ENCODE results near the gene EFHD1.

EFHD1 gene

GRCh38 chr2:232731470-232731869, 98.1 kb downstream of the EFHD1 start:
- DNase-seq (ENCODE audit: low spot score) = no peak
- TF ChIP-seq, protein P1, sequence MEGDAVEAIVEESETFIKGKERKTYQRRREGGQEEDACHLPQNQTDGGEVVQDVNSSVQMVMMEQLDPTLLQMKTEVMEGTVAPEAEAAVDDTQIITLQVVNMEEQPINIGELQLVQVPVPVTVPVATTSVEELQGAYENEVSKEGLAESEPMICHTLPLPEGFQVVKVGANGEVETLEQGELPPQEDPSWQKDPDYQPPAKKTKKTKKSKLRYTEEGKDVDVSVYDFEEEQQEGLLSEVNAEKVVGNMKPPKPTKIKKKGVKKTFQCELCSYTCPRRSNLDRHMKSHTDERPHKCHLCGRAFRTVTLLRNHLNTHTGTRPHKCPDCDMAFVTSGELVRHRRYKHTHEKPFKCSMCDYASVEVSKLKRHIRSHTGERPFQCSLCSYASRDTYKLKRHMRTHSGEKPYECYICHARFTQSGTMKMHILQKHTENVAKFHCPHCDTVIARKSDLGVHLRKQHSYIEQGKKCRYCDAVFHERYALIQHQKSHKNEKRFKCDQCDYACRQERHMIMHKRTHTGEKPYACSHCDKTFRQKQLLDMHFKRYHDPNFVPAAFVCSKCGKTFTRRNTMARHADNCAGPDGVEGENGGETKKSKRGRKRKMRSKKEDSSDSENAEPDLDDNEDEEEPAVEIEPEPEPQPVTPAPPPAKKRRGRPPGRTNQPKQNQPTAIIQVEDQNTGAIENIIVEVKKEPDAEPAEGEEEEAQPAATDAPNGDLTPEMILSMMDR (IDR thresholded peaks at IDR 0.05; ENCODE audit: extremely low read depth, insufficient read depth, missing control alignments) = no peak
- in situ Hi-C loops (cut with MboI; ENCODE audit: low pct_unique_long_range_greater_than_20kb, low sequenced_read_pairs, unreplicated experiment) = no loop called here

All from GM13977 (cell line).